Gastrocnemius medialis (tissue), 4 donors: ENCODE data around the gene TAOK3. TPM values are rescaled to one million over a fixed set of nuclear protein-coding genes. Genes with fewer than 3 reads are reported as not detected.

Source experiments
- ATAC-seq, 2 donors: fragments of 150-250 bp; one replicate each; pipeline ENCODE4 v1.9.1; 2016
- DNase-seq, 2 donors: peaks; one replicate each; pipeline ENCODE4 v3.0.0-alpha.2; 2019
- H3K27ac ChIP-seq, 4 donors: fragments of 200-600 bp; sonication (generic); 1 replicate in 1 of 4; 2 replicates in 3 of 4; pipeline ENCODE4 v1.5.1; 2016 to 2018; ENCODE audit warnings: mild to moderate bottlenecking in 2 of 4, moderate library complexity in 1 of 4
- H3K27me3 ChIP-seq, 3 donors: fragments of 200-600 bp; sonication (generic) in 2 of 3; 1 replicate in 1 of 3; 2 replicates in 2 of 3; pipeline versions ENCODE4 v1.5.1 to v1.6.0; 2016 to 2019; ENCODE audit warnings: mild to moderate bottlenecking in 1 of 3, moderate library complexity in 1 of 3
- H3K36me3 ChIP-seq, 2 donors: fragments of 200-600 bp; sonication (generic) in 1 of 2; one replicate each; pipeline ENCODE4 v1.5.1; 2017 to 2018
- H3K4me1 ChIP-seq, 2 donors: fragments of 200-600 bp; sonication (generic) in 1 of 2; one replicate each; pipeline ENCODE4 v1.5.1; 2016 to 2017; ENCODE audit warnings: mild to moderate bottlenecking in 2 of 2
- H3K4me3 ChIP-seq, 4 donors: fragments of 200-600 bp; sonication (generic) in 3 of 4; 1 replicate in 1 of 4; 2 replicates in 3 of 4; pipeline ENCODE4 v1.5.1; 2016 to 2019; ENCODE audit warnings: mild to moderate bottlenecking in 2 of 4
- H3K9me3 ChIP-seq, 3 donors: fragments of 200-600 bp; sonication (generic) in 2 of 3; 1 replicate in 1 of 3; 2 replicates in 2 of 3; pipeline ENCODE4 v1.5.1; 2016 to 2019
- POLR2A ChIP-seq, 2 donors: fragments of 450-650 bp; IDR thresholded peaks; one replicate each; pipeline ENCODE4 v1.6.1; 2017; ENCODE audit warnings: antibody characterized with exemption in 2 of 2, mild to moderate bottlenecking in 2 of 2, moderate library complexity in 2 of 2
- in situ Hi-C, 4 donors: fragments of 200-750 bp; cut with MboI; loops; one replicate each; pipeline versions ENCODE4 v1.15.0 to v1.8.0; 2017; ENCODE audit warnings: low sequenced_read_pairs in 4 of 4
- intact Hi-C: fragments of 100-400 bp; cut with DNase I; formaldehyde crosslinking; loops from one replicate; pipeline ENCODE4 v1.15.1; 2023; ENCODE audit warnings: low total_unique reads
- total RNA-seq, 4 donors: library from RNA; depleted of rRNA; stranded (reverse); fragments of >200 nt; gene quantifications; one replicate each; pipeline versions ENCODE4 v1.1.0 to v1.2.3, GENCODE V29; 2016
- TF ChIP-seq, protein P1 (sequence below), 5 experiments: fragments of 450-650 bp in 3 of 5; fragments of 200-600 bp in 2 of 5; sonication (generic) in 2 of 5; IDR thresholded peaks in 4 of 5; conservative IDR thresholded peaks in 1 of 5; 1 replicate in 4 of 5; 2 replicates in 1 of 5; pipeline ENCODE4 v1.5.1; 2016 to 2019; ENCODE audit warnings: antibody characterized with exemption in 5 of 5, mild to moderate bottlenecking in 3 of 5, moderate library complexity in 3 of 5

Gene TAOK3
- total RNA-seq, 4 donors from 2014 or later, result 13.5 to 24.5 (median 15.1) TPM

DNA sequence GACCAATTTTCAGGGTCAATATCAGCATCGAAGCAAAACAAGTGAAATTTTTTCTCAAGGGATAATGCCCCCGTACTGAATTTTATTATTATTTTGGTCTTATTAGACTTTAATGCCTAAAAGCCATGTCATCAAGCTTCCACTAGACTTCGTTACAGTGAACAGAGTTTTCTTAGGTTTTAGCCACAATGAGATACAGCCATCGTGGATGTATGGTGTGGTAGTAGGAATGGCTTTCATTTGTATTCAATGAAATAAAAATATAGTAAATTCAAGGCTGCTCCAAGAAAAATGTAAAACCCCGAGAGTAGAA, 11.7 kb downstream of the TAOK3 start:
- no peak for DNase-seq
- TF ChIP-seq, protein P1, sequence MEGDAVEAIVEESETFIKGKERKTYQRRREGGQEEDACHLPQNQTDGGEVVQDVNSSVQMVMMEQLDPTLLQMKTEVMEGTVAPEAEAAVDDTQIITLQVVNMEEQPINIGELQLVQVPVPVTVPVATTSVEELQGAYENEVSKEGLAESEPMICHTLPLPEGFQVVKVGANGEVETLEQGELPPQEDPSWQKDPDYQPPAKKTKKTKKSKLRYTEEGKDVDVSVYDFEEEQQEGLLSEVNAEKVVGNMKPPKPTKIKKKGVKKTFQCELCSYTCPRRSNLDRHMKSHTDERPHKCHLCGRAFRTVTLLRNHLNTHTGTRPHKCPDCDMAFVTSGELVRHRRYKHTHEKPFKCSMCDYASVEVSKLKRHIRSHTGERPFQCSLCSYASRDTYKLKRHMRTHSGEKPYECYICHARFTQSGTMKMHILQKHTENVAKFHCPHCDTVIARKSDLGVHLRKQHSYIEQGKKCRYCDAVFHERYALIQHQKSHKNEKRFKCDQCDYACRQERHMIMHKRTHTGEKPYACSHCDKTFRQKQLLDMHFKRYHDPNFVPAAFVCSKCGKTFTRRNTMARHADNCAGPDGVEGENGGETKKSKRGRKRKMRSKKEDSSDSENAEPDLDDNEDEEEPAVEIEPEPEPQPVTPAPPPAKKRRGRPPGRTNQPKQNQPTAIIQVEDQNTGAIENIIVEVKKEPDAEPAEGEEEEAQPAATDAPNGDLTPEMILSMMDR (IDR thresholded peaks at IDR 0.05 in 4 of 5, conservative IDR thresholded peaks at IDR 0.05 in 1 of 5), result no peak
- ATAC-seq, result no peak
- intact Hi-C loops, result no loop called here
- Histone ChIP-seq H3K27ac (no peak overlapping the region), H3K4me3 (no peak overlapping the region), H3K9me3 (no peaks in the 10 kb centered on the region), H3K4me1 (peaks cover 12 to 21% of the 10 kb centered on the region in 2 donors), H3K27me3 (no peaks in the 10 kb centered on the region), H3K36me3 (no peaks in the 10 kb centered on the region)
- in situ Hi-C loops, result loop anchor here in 1 of 4 donors (10.0 kb wide), 1 partner anchor 186 kb away; no protein-coding TSS in a partner anchor

DNA sequence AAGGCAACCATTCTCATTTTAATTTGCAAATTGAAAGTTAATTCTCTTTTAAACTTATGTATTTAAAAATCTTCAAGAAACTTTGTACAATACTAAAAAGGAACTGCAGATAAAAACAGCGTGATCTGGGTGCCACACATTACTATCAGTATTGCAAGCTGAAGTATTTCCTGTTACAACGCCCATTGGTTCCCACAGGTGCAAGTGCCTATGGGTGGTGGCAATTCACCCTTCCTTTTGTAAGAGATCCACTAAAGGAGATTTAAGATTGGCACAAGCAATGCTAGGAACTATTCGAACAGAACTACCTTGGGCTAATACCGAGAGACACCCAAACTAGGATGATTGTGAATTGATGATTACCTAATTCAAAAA, 13.2 kb downstream of the TAOK3 start:
- DNase-seq (no peak), ATAC-seq (no peak)
- Histone ChIP-seq H3K27me3 (no peaks in the 10 kb centered on the region), H3K9me3 (no peaks in the 10 kb centered on the region), H3K4me1 (peaks cover 16 to 23% of the 10 kb centered on the region in 2 donors), H3K27ac (no peak overlapping the region), H3K36me3 (no peaks in the 10 kb centered on the region), H3K4me3 (no peak overlapping the region)
- intact Hi-C loops (no loop called here), in situ Hi-C loops (no loop called here)
- no peak for TF ChIP-seq POLR2A (IDR thresholded peaks at IDR 0.05)
- TF ChIP-seq, protein P1 (IDR thresholded peaks at IDR 0.05 in 4 of 5, conservative IDR thresholded peaks at IDR 0.05 in 1 of 5), result no peak

DNA sequence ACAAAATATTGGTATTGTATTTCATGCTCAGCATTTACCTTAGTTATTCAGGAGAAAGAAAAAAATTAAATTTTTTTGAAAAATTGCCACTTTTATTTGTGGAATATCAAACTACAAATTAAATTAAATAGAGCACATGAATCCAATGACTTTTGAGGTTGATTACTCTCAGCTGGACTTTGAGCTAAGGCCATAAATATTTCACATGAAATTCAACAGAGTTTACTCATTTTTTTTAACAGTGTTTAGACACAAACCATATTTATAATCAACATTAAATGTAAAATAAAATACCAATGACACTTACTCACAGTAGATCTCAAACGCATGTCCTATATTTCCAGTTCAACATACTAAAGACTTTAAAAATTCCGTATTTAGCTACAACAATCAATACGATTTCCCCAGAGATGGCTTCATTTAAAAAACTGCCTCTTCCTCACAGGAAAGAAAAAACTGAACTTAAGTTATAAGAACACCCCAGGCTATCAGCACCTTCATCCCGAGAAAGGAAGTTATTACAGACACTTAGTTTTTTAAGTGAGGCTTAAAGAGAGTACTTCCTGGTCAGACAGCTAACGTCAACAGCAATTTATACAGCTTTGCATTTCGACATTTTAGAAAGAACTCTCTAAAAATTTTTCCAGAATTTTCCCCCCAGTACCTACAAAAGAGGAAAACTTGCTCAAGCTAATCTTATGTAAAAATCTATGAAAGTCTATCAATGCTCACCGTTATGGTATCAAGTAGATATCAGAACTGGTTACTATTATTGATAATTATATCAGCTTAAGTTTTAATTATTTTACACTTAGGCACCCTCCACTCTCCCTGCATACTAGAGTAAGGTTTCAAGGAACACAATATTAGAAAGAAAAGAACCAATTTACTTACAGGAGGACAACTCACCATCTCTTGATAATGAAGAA, 13.8 kb downstream of the TAOK3 start:
- Histone ChIP-seq H3K4me3 (no peak overlapping the region), H3K4me1 (peaks cover 16 to 23% of the 10 kb centered on the region in 2 donors), H3K27ac (no peak overlapping the region), H3K36me3 (no peaks in the 10 kb centered on the region), H3K27me3 (no peaks in the 10 kb centered on the region), H3K9me3 (no peaks in the 10 kb centered on the region)
- DNase-seq (no peak), ATAC-seq (no peak)
- intact Hi-C loops, result no loop called here
- no peak for TF ChIP-seq POLR2A (IDR thresholded peaks at IDR 0.05)
- TF ChIP-seq, protein P1 (IDR thresholded peaks at IDR 0.05 in 4 of 5, conservative IDR thresholded peaks at IDR 0.05 in 1 of 5), result no peak
- in situ Hi-C loops, result no loop called here

DNA sequence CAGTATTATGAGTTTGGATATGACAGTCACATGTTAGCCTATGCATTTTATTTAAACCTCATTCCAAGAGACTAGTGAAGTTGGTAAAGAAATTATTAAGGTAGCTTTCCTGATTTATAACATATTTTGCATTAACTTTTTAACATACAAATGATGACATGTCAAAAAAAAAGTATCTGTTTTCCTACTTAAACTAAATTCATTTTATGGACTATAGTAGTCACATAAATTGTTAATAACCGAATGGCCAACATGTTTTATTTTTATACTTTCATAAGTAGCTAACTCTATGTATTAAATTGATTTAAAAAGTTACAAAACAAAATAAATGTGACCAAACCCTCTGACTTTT, 14.7 kb downstream of the TAOK3 start:
- H3K9me3 ChIP-seq, result no peaks in the 10 kb centered on the region
- no peaks in the 10 kb centered on the region for H3K36me3 ChIP-seq
- DNase-seq, result no peak
- peaks cover 16 to 23% of the 10 kb centered on the region in 2 donors for H3K4me1 ChIP-seq
- in situ Hi-C loops, result no loop called here
- TF ChIP-seq, protein P1 (IDR thresholded peaks at IDR 0.05 in 4 of 5, conservative IDR thresholded peaks at IDR 0.05 in 1 of 5), result no peak
- no peak for TF ChIP-seq POLR2A (IDR thresholded peaks at IDR 0.05)
- intact Hi-C loops, result no loop called here
- no peak overlapping the region for H3K4me3 ChIP-seq
- ATAC-seq, result no peak
- no peaks in the 10 kb centered on the region for H3K27me3 ChIP-seq
- no peak overlapping the region for H3K27ac ChIP-seq
